ENCODE data around the gene KRTAP4-9.
"Not testable (repeated sequence)": the region's sequence is repeated elsewhere in the genome, so short reads cannot be mapped to it uniquely, and the experiment has no call there.

The KRTAP4-9 gene

GRCh38 chr17:41107941-41108450 lies 2.8 kb downstream of the KRTAP4-9 start:
- Histone ChIP-seq H2BK120ac (ENCODE audit: low read depth, low read length) (no peak overlapping the region), H3K27ac (ENCODE audit: low read depth, low read length) (no peak overlapping the region), H3K27me3 (ENCODE audit: insufficient read depth, low read length, poor library complexity) (no peaks in the 10 kb centered on the region), H3K4ac (ENCODE audit: low read depth, low read length) (no peak overlapping the region), H3K9ac (ENCODE audit: low read length) (no peak overlapping the region), H3K36me3 (ENCODE audit: control insufficient read depth, insufficient read depth, low read length) (no peaks in the 10 kb centered on the region), H3K23ac (ENCODE audit: low read length) (no peak overlapping the region), H3K18ac (ENCODE audit: low read length) (no peak overlapping the region), H3K56ac (ENCODE audit: low read length) (no peak overlapping the region), H3K4me3 (ENCODE audit: low read length) (no peak overlapping the region), H3K4me1 (ENCODE audit: control insufficient read depth, low read depth, low read length) (no peaks in the 10 kb centered on the region), H4K8ac (ENCODE audit: low read depth, low read length) (no peak overlapping the region), H2AK5ac (ENCODE audit: low read length) (no peak overlapping the region), H2BK15ac (replicated peaks; ENCODE audit: low read depth) (no peak overlapping the region), H4K5ac (ENCODE audit: low read length) (no peak overlapping the region), H3K79me1 (ENCODE audit: low read length) (no peaks in the 10 kb centered on the region), H3K79me2 (ENCODE audit: control insufficient read depth, insufficient read depth, low read length) (no peaks in the 10 kb centered on the region), H3K4me2 (ENCODE audit: low read length) (no peak overlapping the region), H2BK5ac (ENCODE audit: low read length) (no peak overlapping the region)
- no CpG with 5 or more reads among the region's 1 CpG for WGBS (ENCODE audit: extremely low coverage, insufficient coverage, low lambda C conversion rate)
- DNase-seq, result no peak

GRCh38 chr17:41108728-41109386 lies 3.7 kb downstream of the KRTAP4-9 start:
- not testable (repeated sequence) for H3K4me2 ChIP-seq (ENCODE audit: low read length); H3K4ac ChIP-seq (ENCODE audit: low read depth, low read length); H3K4me3 ChIP-seq (ENCODE audit: low read length); H3K27ac ChIP-seq (ENCODE audit: low read depth, low read length); H2BK5ac ChIP-seq (ENCODE audit: low read length); H3K27me3 ChIP-seq (ENCODE audit: insufficient read depth, low read length, poor library complexity); H3K79me2 ChIP-seq (ENCODE audit: control insufficient read depth, insufficient read depth, low read length); H2AK5ac ChIP-seq (ENCODE audit: low read length); DNase-seq; H3K36me3 ChIP-seq (ENCODE audit: control insufficient read depth, insufficient read depth, low read length); H3K9ac ChIP-seq (ENCODE audit: low read length); H3K4me1 ChIP-seq (ENCODE audit: control insufficient read depth, low read depth, low read length); H4K8ac ChIP-seq (ENCODE audit: low read depth, low read length); H3K56ac ChIP-seq (ENCODE audit: low read length); H2BK120ac ChIP-seq (ENCODE audit: low read depth, low read length); H4K5ac ChIP-seq (ENCODE audit: low read length); H2BK15ac ChIP-seq (replicated peaks; ENCODE audit: low read depth); H3K79me1 ChIP-seq (ENCODE audit: low read length); H3K18ac ChIP-seq (ENCODE audit: low read length); H3K23ac ChIP-seq (ENCODE audit: low read length)
- no CpG with 5 or more reads among the region's 1 CpG for WGBS (ENCODE audit: extremely low coverage, insufficient coverage, low lambda C conversion rate)

DNA sequence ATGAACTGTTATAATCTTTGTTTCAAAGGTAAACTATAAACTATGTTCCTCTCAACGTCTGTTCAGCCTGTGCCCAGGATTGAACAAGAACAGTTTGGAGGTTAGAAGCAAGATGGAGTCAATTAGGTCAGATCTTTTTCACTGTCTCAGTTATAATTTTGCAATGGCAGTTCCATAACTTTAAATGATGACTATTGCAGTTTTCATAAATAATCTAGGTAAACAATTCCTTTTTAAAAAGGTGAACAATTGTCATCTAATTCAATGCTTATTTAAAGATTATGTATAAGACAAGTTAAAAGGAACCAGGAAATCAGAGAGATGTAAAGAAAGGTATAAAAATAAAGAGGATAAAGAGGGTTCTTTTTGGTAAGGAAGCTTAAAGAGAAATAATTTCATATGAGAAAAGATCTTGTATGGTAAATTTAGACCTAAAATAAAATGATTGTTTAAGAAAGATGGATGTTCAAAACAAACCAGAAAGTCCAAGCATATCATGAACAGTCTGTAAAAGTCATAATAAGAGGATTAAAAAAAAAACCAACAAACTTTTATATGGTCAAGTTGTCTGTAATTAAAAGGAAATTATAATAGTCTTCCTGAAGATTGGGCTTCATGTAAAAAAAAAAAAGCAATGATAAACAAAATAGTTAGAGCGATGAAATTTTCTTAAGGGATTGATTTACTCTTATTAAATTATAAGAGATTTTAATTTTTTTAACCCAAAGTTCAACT lies 6.1 kb downstream of the KRTAP4-9 start:
- H3K79me1 ChIP-seq (ENCODE audit: low read length), result no peaks in the 10 kb centered on the region
- H2AK5ac ChIP-seq (ENCODE audit: low read length), result no peak overlapping the region
- H3K56ac ChIP-seq (ENCODE audit: low read length), result no peak overlapping the region
- H3K9ac ChIP-seq (ENCODE audit: low read length), result no peak overlapping the region
- H2BK15ac ChIP-seq (replicated peaks; ENCODE audit: low read depth), result no peak overlapping the region
- H2BK120ac ChIP-seq (ENCODE audit: low read depth, low read length), result no peak overlapping the region
- no peaks in the 10 kb centered on the region for H3K4me1 ChIP-seq (ENCODE audit: control insufficient read depth, low read depth, low read length)
- no peaks in the 10 kb centered on the region for H3K79me2 ChIP-seq (ENCODE audit: control insufficient read depth, insufficient read depth, low read length)
- H4K8ac ChIP-seq (ENCODE audit: low read depth, low read length), result no peak overlapping the region
- H3K36me3 ChIP-seq (ENCODE audit: control insufficient read depth, insufficient read depth, low read length), result no peaks in the 10 kb centered on the region
- WGBS (ENCODE audit: extremely low coverage, insufficient coverage, low lambda C conversion rate), result no CpG with 5 or more reads among the region's 2 CpGs
- H3K27ac ChIP-seq (ENCODE audit: low read depth, low read length), result no peak overlapping the region
- no peak overlapping the region for H3K23ac ChIP-seq (ENCODE audit: low read length)
- no peak overlapping the region for H3K4me2 ChIP-seq (ENCODE audit: low read length)
- H3K4ac ChIP-seq (ENCODE audit: low read depth, low read length), result no peak overlapping the region
- H3K27me3 ChIP-seq (ENCODE audit: insufficient read depth, low read length, poor library complexity), result no peaks in the 10 kb centered on the region
- peak; percentile 4 for DNase-seq
- H3K4me3 ChIP-seq (ENCODE audit: low read length), result no peak overlapping the region
- H4K5ac ChIP-seq (ENCODE audit: low read length), result no peak overlapping the region
- no peak overlapping the region for H2BK5ac ChIP-seq (ENCODE audit: low read length)
- H3K18ac ChIP-seq (ENCODE audit: low read length), result no peak overlapping the region

DNA sequence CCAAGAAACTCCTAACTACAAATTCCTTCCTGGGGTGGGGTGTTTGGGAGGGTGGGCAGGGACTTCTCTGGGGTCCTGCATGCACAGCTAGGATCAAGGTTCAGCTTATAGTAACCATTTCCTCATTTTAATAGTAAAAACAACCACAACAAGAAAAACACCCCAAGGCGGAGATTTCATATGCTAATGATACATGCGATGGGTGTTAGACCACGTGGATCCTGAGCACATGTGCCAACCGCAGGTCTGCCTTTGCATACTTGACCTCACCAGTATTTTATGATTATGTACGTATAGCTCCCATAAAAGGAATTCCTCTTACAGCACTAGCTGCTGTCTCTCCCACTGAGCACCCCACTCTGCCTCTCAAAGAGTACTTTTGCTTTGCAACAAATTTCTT lies 11.1 kb downstream of the KRTAP4-9 start:
- Histone ChIP-seq H3K4me2 (ENCODE audit: low read length) (no peak overlapping the region), H3K56ac (ENCODE audit: low read length) (no peak overlapping the region), H4K5ac (ENCODE audit: low read length) (no peak overlapping the region), H3K18ac (ENCODE audit: low read length) (no peak overlapping the region), H3K9ac (ENCODE audit: low read length) (no peak overlapping the region), H2BK15ac (replicated peaks; ENCODE audit: low read depth) (no peak overlapping the region), H2BK5ac (ENCODE audit: low read length) (no peak overlapping the region), H3K4me3 (ENCODE audit: low read length) (no peak overlapping the region), H2BK120ac (ENCODE audit: low read depth, low read length) (no peak overlapping the region), H3K79me1 (ENCODE audit: low read length) (no peaks in the 10 kb centered on the region), H3K23ac (ENCODE audit: low read length) (no peak overlapping the region), H2AK5ac (ENCODE audit: low read length) (no peak overlapping the region), H4K8ac (ENCODE audit: low read depth, low read length) (no peak overlapping the region), H3K36me3 (ENCODE audit: control insufficient read depth, insufficient read depth, low read length) (no peaks in the 10 kb centered on the region), H3K4ac (ENCODE audit: low read depth, low read length) (no peak overlapping the region), H3K27me3 (ENCODE audit: insufficient read depth, low read length, poor library complexity) (no peaks in the 10 kb centered on the region), H3K79me2 (ENCODE audit: control insufficient read depth, insufficient read depth, low read length) (no peaks in the 10 kb centered on the region), H3K27ac (ENCODE audit: low read depth, low read length) (no peak overlapping the region), H3K4me1 (ENCODE audit: control insufficient read depth, low read depth, low read length) (no peaks in the 10 kb centered on the region)
- WGBS (ENCODE audit: extremely low coverage, insufficient coverage, low lambda C conversion rate), result no CpG with 5 or more reads among the region's 5 CpGs
- DNase-seq, result no peak

- not testable (repeated sequence) for H3K4me1 ChIP-seq (ENCODE audit: control insufficient read depth, low read depth, low read length); DNase-seq; H3K36me3 ChIP-seq (ENCODE audit: control insufficient read depth, insufficient read depth, low read length); H3K79me2 ChIP-seq (ENCODE audit: control insufficient read depth, insufficient read depth, low read length); H3K4me2 ChIP-seq (ENCODE audit: low read length); H3K56ac ChIP-seq (ENCODE audit: low read length); H3K4me3 ChIP-seq (ENCODE audit: low read length); H2BK15ac ChIP-seq (replicated peaks; ENCODE audit: low read depth); H3K27me3 ChIP-seq (ENCODE audit: insufficient read depth, low read length, poor library complexity); H3K79me1 ChIP-seq (ENCODE audit: low read length); H4K8ac ChIP-seq (ENCODE audit: low read depth, low read length); H3K9ac ChIP-seq (ENCODE audit: low read length); H3K27ac ChIP-seq (ENCODE audit: low read depth, low read length); H4K5ac ChIP-seq (ENCODE audit: low read length); H2BK120ac ChIP-seq (ENCODE audit: low read depth, low read length); H3K4ac ChIP-seq (ENCODE audit: low read depth, low read length); H3K23ac ChIP-seq (ENCODE audit: low read length); H2BK5ac ChIP-seq (ENCODE audit: low read length); H3K18ac ChIP-seq (ENCODE audit: low read length); H2AK5ac ChIP-seq (ENCODE audit: low read length)
- WGBS (ENCODE audit: extremely low coverage, insufficient coverage, low lambda C conversion rate), result no CpG with 5 or more reads among the region's 10 CpGs
Measured at GRCh38 chr17:41117846-41118386, 12.7 kb downstream of the KRTAP4-9 start, which contains the start of gene KRTAP4-11. Gene KRTAP4-11, minus strand, starts transcription at chr17:41118373. Its CDS starts 58 bp downstream, at chr17:41118315.

Measured in mesendoderm (in vitro differentiated cells).